ENCODE results near the gene DHCR7.

DHCR7 gene

GRCh38 chr11:71477641-71478527 lies 29.7 kb upstream of the DHCR7 start:
- no peak for DNase-seq (ENCODE audit: low read depth)

DNA sequence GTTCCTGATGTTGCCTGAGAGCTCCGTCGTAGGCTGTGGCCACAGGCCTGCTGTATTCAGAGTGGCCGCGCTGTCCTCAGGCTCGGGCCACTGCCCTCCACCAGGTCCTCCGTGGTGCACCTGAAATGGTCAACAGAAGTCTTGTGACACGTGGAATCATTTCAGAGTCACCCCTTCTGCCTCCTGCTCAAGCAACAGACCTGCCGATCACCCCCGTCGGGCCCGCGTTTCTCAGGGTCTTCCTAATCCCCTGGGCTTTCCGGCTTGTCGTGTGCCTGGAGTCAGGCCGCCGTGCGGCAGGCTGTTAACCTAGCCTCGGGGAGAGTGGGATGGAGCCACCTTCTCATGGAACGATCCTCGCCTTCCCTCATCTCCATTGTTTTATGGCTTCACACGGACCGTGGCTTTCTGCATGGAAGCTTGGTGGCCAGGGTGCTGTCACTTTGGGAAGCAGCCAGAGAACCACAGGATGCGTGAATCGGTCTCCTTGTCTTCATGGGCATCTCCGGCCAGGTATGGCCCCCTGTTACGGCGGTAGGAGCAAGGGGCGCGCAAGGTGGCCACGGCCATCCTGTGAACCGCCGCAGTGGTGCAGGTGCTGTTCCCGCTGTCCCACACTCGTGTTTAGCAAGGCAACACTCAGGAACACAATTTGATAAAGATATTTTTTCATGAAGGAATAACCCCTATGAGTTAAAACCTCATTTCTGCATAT lies 28.9 kb upstream of the DHCR7 start:
- no peak for DNase-seq (ENCODE audit: low read depth)

GRCh38 chr11:71476031-71476430 lies 27.8 kb upstream of the DHCR7 start:
- no peak for DNase-seq (ENCODE audit: low read depth)

GRCh38 chr11:71474771-71475483 lies 26.7 kb upstream of the DHCR7 start:
- DNase-seq (ENCODE audit: low read depth), result no peak

DNA sequence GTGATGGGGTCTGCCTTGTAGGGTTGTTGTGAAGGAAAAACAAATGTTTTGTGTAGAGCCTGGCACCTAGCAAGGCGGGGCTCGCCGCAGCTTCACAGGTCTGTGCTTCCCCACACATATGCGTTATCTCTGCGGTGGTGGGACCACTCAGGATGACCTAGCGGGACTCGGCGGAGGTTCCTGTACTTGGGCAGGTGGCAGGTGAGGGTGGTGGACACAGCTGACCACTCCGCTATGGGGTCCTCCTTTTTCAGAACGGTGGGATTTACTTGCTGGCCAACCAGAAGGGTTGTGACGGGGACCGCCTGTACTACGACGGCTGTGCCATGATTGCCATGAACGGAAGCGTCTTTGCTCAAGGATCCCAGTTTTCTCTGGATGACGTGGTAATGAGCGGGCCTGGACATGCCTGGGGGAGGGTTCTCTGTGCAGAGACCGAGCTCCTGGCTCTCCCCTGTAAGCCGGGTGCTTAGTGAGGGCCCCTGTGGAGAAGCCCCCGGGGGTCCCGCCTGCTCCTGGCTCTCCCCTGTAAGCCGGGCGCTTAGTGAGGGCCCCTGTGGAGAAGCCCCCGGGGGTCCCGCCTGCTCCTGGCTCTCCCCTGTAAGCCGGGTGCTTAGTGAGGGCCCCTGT lies 26.1 kb upstream of the DHCR7 start:
- DNase-seq (ENCODE audit: low read depth), result no peak

GRCh38 chr11:71473793-71474080 lies 25.5 kb upstream of the DHCR7 start:
- DNase-seq (ENCODE audit: low read depth), result no peak

DNA sequence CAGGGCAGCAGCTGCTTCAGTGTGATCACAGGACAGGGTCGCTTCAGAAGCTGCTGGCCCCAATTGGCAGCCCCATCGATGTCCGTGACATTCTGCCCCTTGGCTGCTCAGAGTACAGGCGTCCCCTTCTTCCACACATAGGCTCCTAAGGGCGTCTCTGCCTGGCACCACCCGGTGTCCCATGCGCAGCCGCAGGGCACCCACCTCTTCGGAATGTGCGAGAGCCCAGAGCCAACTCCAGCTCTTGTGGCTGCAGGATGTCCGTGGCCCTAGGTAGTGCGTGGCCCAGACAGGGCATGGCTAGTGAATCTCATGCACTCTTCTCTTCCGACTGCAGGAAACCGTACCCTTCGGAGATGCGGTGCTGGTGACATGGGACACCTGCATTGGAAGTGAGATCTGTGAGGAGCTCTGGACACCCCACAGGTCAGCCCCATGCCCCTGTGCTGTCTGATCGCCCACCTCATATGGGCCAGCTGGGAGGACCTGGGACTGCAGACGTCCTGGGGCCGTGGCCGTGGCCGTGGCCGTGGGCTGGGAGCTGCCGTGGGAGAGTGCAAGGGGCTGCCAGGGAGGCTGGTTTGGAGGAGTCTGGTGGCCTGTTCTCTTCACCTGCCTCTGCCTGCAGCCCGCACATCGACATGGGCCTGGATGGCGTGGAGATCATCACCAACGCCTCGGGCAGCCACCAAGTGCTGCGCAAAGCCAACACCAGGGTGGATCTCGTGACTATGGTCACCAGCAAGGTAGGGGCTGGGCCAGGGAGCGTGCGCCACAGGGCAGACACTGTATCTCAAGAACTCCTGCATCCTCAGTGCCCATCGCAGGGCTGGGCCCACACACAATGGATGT lies 25.0 kb upstream of the DHCR7 start:
- DNase-seq (ENCODE audit: low read depth), result no peak

GRCh38 chr11:71472357-71472885 lies 24.2 kb upstream of the DHCR7 start:
- DNase-seq (ENCODE audit: low read depth), result no peak

DNA sequence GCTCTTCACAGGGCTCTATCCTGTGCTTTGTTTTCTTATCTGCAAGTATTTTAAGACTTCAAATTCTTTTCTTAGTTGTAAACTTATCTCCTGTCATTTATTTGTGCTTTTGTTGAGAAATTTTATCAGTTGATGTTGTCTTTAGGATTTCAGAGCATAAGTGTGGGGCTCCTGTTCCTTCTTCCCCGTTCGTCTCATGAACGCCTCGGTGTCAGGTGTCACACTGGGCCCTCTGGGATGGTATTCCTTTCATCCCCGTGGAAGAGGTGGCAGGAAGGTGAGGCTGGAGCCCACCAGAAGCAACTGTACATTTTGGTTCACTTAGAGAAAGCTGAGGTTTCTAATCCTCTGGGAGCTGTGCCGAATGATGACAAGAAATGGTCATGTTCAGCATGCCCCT lies 22.8 kb upstream of the DHCR7 start:
- DNase-seq (ENCODE audit: low read depth), result no peak

GRCh38 chr11:71467164-71467563 lies 19.0 kb upstream of the DHCR7 start:
- DNase-seq (ENCODE audit: low read depth), result no peak

GRCh38 chr11:71466358-71466757 lies 18.2 kb upstream of the DHCR7 start:
- DNase-seq (ENCODE audit: low read depth), result no peak

DNA sequence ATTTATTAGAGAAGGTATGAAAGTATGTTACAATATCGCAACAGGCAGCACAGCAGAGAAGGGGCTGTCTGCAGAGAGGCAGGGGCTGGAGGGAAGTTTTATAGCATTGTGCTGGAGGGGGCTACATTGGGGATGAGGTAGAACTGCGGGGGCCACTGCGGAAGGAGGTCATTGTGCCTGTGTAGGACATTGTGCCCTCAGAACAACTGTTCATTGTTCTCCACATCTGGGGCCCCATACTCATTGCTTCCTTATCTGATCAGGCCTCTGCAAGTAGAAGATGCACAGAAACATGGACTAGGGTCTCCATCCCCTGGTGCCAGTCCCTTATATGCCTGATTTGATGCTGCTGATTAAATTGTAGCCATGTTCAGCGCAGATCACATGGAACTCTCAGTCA lies 16.9 kb upstream of the DHCR7 start:
- no peak for DNase-seq (ENCODE audit: low read depth)

DNA sequence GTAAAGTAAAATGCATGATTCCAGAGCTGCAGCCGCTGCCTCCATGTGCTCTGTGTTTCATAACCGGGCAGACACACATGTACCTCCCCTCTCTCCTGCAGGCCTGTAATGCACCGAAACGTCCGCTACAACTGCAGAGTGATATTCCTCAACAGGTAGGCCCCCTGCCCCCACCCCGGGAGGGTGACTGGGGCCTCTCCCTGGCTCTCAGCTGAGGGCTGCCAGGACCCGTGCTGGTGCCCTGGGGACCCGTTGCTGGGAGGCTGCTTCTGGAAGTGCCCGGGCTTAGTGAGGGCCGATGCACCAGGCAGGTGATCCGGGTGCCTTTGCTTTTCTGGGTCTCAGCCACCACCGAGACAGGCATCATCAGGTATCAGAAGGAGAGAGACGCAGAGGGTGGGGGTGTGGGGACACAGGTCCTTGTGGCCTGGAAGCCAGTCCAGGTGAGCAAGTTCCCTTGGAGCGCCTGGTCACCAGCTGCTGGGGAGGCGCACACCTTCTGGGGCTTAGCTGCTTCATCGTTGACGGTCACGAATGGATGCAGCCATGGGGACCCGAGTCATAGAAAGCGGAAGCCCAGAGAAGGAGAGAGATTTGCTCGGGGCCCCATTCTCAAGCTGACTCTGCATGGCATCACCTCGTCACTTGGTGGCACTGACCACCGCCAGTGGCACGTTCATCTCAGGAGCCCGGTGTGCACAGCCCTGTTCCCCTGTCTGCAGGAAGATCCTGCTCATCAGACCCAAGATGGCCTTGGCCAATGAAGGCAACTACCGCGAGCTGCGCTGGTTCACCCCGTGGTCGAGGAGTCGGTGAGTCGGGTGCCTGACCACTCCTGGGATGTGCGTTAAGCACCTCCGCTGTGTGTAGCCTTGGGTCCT lies 15.4 kb upstream of the DHCR7 start:
- DNase-seq (ENCODE audit: low read depth), result no peak

GRCh38 chr11:71462726-71463125 lies 14.5 kb upstream of the DHCR7 start:
- DNase-seq (ENCODE audit: low read depth), result no peak

- DNase-seq (ENCODE audit: low read depth), result no peak
These were observed 13.5 kb upstream of the DHCR7 start for GRCh38 chr11:71461696-71462095.

- no peak for DNase-seq (ENCODE audit: low read depth)
These were observed 11.7 kb upstream of the DHCR7 start for GRCh38 chr11:71459767-71460320.

GRCh38 chr11:71459076-71459766 lies 11.0 kb upstream of the DHCR7 start:
- no peak for DNase-seq (ENCODE audit: low read depth)

DNA sequence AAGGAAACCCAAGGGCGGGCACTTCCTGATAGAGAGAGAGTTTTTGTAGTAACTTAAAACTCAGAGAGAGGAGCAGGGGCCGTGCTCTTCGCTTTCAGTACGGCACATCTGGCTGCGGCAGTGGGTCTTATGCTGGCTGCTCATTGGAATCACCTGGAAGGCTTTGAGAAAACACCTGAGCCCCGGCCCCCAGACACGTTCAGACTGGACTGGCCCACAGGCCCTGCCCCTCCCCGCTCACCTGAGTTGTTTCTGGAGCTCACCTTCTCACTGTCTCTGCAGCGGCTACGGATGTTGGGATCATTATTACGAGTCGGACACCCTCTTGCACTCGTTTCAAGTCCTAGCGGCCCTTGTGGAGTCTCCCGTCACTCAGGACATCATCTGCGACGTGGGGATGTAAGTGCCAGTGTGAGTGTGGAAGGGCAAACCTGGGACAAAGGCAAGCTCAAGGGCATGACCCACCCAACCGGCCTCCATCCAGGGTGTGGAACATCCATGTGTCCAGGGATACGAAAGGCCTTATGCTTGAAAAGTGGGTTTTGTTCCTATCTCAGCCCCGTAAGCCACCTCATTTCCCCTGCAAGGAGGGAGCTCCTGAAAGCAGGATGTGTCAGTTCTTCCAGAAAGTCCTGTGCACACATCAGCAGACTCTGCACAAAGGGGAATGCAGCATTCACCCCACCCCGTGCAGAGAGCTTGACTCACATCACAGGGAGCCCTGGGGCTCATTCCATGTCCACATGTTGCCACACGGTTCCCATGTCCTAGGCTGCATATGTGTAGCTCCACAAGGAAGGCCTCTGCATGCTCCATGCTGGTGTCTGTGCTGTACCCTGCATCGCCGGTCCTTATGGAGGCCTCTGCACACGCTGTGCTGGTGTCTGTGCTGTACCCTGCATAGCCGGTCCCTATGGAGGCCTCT lies 10.2 kb upstream of the DHCR7 start:
- no peak for DNase-seq (ENCODE audit: low read depth)
